ENCODE results near the gene POLR2B. TPM values are rescaled to one million over a fixed set of nuclear protein-coding genes. Genes with fewer than 3 reads are reported as not detected.

Gene POLR2B
- total RNA-seq (110 and 119 TPM in 2 replicates), polyA plus RNA-seq (43.1 and 52.4 TPM in 2 replicates)

DNA sequence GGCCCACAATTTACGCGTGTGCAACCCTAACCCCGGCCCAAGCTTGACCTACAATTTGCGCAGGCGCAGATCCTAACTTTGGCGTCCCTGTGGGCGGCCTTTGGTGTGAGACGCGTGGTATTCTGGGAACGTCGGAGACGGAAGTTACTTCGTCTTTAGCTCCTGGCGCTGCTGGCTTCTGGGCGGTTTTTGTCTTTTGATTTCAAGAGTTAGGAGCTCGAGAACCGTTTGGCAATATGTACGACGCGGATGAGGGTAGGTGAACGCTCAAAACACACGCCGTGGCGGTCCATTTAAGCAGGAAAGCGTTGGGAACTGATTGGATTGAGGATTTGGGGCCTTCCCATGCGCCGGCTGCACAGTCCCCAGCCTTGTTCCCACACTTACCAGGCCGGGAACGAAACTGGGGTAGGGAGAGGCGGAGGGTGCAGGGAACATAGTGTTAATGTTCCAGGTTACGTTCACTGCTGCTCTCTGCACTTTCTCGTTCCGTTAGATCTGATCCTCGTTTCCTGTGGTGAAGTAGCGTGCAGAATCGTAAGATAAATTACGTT lies at the start of gene POLR2B:
POLR2B (plus strand) TSS at position 147 of the 554 bp plus-strand sequence; CDS start at position 237, 90 bp downstream.
- Histone ChIP-seq H3K27ac (peak within 1 kb of the TSS; percentile 91), H3K4me1 (ENCODE audit: insufficient read depth) (peaks cover 14% of the 10 kb centered on the region), H3K4me3 (peak within 1 kb of the TSS; percentile 56), H3K9me2 (replicated peaks; ENCODE audit: insufficient read depth) (no peaks in the 10 kb centered on the region), H3K79me2 (peaks cover 78% of the 10 kb centered on the region), H3K9me3 (ENCODE audit: low read depth) (peaks cover under 1% of the 10 kb centered on the region), H2AFZ (peak within 1 kb of the TSS; percentile 45), H3K27me3 (no peaks in the 10 kb centered on the region), H3K36me3 (replicated peaks; ENCODE audit: insufficient read depth, low read depth) (no peaks in the 10 kb centered on the region), H3K4me2 (peak within 1 kb of the TSS; percentile 69), H4K20me1 (ENCODE audit: insufficient read depth, poor library complexity, severe bottlenecking) (peaks cover 46% of the 10 kb centered on the region)
- no peak for TF ChIP-seq EZH2phosphoT487 (IDR thresholded peaks at IDR 0.05; ENCODE audit: low read depth, severe bottlenecking, unreplicated experiment)
- TF ChIP-seq EZH2 (IDR thresholded peaks at IDR 0.05; ENCODE audit: borderline replicate concordance): no peak
- TF ChIP-seq, protein P1, sequence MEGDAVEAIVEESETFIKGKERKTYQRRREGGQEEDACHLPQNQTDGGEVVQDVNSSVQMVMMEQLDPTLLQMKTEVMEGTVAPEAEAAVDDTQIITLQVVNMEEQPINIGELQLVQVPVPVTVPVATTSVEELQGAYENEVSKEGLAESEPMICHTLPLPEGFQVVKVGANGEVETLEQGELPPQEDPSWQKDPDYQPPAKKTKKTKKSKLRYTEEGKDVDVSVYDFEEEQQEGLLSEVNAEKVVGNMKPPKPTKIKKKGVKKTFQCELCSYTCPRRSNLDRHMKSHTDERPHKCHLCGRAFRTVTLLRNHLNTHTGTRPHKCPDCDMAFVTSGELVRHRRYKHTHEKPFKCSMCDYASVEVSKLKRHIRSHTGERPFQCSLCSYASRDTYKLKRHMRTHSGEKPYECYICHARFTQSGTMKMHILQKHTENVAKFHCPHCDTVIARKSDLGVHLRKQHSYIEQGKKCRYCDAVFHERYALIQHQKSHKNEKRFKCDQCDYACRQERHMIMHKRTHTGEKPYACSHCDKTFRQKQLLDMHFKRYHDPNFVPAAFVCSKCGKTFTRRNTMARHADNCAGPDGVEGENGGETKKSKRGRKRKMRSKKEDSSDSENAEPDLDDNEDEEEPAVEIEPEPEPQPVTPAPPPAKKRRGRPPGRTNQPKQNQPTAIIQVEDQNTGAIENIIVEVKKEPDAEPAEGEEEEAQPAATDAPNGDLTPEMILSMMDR (IDR thresholded peaks at IDR 0.05; ENCODE audit: poor library complexity): no peak
- WGBS (ENCODE audit: low lambda C conversion rate, missing lambda C conversion rate): under 1% methylated on average over 37 of the region's 37 CpGs
- DNase-seq (ENCODE audit: low spot score): peak; percentile 96

DNA sequence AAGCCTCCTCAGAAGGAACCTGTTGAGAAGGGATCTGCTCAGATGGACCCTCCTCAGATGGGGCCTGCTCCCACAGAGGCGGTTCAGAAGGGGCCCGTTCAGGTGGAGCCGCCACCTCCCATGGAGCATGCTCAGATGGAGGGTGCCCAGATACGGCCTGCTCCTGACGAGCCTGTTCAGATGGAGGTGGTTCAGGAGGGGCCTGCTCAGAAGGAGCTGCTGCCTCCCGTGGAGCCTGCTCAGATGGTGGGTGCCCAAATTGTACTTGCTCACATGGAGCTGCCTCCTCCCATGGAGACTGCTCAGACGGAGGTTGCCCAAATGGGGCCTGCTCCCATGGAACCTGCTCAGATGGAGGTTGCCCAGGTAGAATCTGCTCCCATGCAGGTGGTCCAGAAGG lies 48.1 kb upstream of the POLR2B start:
- Histone ChIP-seq H3K4me2 (no peak overlapping the region), H3K4me3 (no peak overlapping the region), H2AFZ (no peak overlapping the region), H3K27ac (no peak overlapping the region), H4K20me1 (ENCODE audit: insufficient read depth, poor library complexity, severe bottlenecking) (peaks cover 10% of the 10 kb centered on the region), H3K27me3 (no peaks in the 10 kb centered on the region), H3K79me2 (peaks cover 66% of the 10 kb centered on the region), H3K36me3 (replicated peaks; ENCODE audit: insufficient read depth, low read depth) (no peaks in the 10 kb centered on the region), H3K9me3 (ENCODE audit: low read depth) (no peaks in the 10 kb centered on the region), H3K4me1 (ENCODE audit: insufficient read depth) (no peaks in the 10 kb centered on the region), H3K9me2 (replicated peaks; ENCODE audit: insufficient read depth) (no peaks in the 10 kb centered on the region)
- TF ChIP-seq EZH2phosphoT487 (IDR thresholded peaks at IDR 0.05; ENCODE audit: low read depth, severe bottlenecking, unreplicated experiment) (no peak), EZH2 (IDR thresholded peaks at IDR 0.05; ENCODE audit: borderline replicate concordance) (no peak)
- TF ChIP-seq, protein P1 (IDR thresholded peaks at IDR 0.05; ENCODE audit: poor library complexity): no peak
- 98% methylated on average over 7 of the region's 7 CpGs for WGBS (ENCODE audit: low lambda C conversion rate, missing lambda C conversion rate)
- DNase-seq (ENCODE audit: low spot score): no peak

DNA sequence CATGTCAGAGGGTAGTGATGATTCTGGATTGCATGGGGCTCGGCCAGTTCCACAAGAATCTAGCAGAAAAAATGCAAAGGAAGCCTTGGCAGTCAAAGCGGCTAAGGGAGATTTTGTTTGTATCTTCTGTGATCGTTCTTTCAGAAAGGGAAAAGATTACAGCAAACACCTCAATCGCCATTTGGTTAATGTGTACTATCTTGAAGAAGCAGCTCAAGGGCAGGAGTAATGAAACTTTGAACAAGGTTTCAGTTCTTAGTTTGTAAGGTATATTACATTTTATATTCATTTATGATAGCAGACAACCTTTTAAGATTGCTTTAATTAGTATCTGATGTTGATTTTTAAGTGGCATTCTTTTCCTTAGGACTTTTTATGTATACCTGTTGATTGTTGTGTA lies 46.8 kb upstream of the POLR2B start:
- Histone ChIP-seq H3K36me3 (replicated peaks; ENCODE audit: insufficient read depth, low read depth) (no peaks in the 10 kb centered on the region), H2AFZ (no peak overlapping the region), H3K9me2 (replicated peaks; ENCODE audit: insufficient read depth) (no peaks in the 10 kb centered on the region), H4K20me1 (ENCODE audit: insufficient read depth, poor library complexity, severe bottlenecking) (peaks cover 10% of the 10 kb centered on the region), H3K27me3 (no peaks in the 10 kb centered on the region), H3K79me2 (peaks cover 56% of the 10 kb centered on the region), H3K4me2 (no peak overlapping the region), H3K27ac (no peak overlapping the region), H3K9me3 (ENCODE audit: low read depth) (no peaks in the 10 kb centered on the region), H3K4me1 (ENCODE audit: insufficient read depth) (no peaks in the 10 kb centered on the region), H3K4me3 (no peak overlapping the region)
- TF ChIP-seq EZH2 (IDR thresholded peaks at IDR 0.05; ENCODE audit: borderline replicate concordance) (no peak), EZH2phosphoT487 (IDR thresholded peaks at IDR 0.05; ENCODE audit: low read depth, severe bottlenecking, unreplicated experiment) (no peak)
- TF ChIP-seq, protein P1 (IDR thresholded peaks at IDR 0.05; ENCODE audit: poor library complexity): no peak
- 88% methylated on average over 4 of the region's 4 CpGs for WGBS (ENCODE audit: low lambda C conversion rate, missing lambda C conversion rate)
- DNase-seq (ENCODE audit: low spot score): no peak
